Neural progenitor cell (in vitro differentiated cells): ENCODE results near the gene POLN.

Source experiments
- CTCF ChIP-seq: fragments of 200-600 bp; sonication (generic); IDR thresholded peaks from 2 replicates; pipeline ENCODE4 v1.5.1; 2017; ENCODE audit warnings: antibody characterized with exemption, mild to moderate bottlenecking
- EZH2 ChIP-seq: fragments of 200-600 bp; sonication (generic); IDR thresholded peaks from 2 replicates; pipeline ENCODE4 v1.6.1; 2017; ENCODE audit warnings: antibody characterized with exemption, mild to moderate bottlenecking, moderate library complexity
- EZH2phosphoT487 ChIP-seq: fragments of 200-600 bp; sonication (generic); IDR thresholded peaks from 2 replicates; pipeline ENCODE4 v1.6.1; 2017; ENCODE audit warnings: antibody characterized with exemption

GRCh38 chr4:2179717-2180116 lies 62.2 kb downstream of the POLN start:
- no peak for TF ChIP-seq CTCF
- TF ChIP-seq EZH2: no peak
- TF ChIP-seq EZH2phosphoT487: no peak
